NCI-H2081 (cell line): Measurements from ENCODE around the gene ARL5C.
"Not testable (repeated sequence)": the region's sequence is repeated elsewhere in the genome, so short reads cannot be mapped to it uniquely, and the experiment has no call there.

Experiments used
- DNase-seq, 2 experiments: peaks; one replicate each; lab custom pipeline; 2025; lab: John Stamatoyannopoulos, UW

ARL5C gene

GRCh38 chr17:39194089-39194984, 28.4 kb upstream of the ARL5C start:
- DNase-seq, result no peak

GRCh38 chr17:39193346-39193745, 27.4 kb upstream of the ARL5C start:
- DNase-seq, result no peak

- DNase-seq, result no peak
Measured at GRCh38 chr17:39192901-39193300, 26.9 kb upstream of the ARL5C start.

GRCh38 chr17:39191750-39192510, 26.0 kb upstream of the ARL5C start:
- no peak for DNase-seq

- no peak for DNase-seq
Measured at GRCh38 chr17:39187152-39187830, 21.3 kb upstream of the ARL5C start.

- DNase-seq, result peak; percentile 56 to 78
Measured at GRCh38 chr17:39186481-39187002, 20.6 kb upstream of the ARL5C start.

GRCh38 chr17:39183720-39184119, 17.8 kb upstream of the ARL5C start:
- no peak for DNase-seq

- no peak for DNase-seq
Measured at GRCh38 chr17:39183045-39183444, 17.1 kb upstream of the ARL5C start.

- no peak for DNase-seq
Measured at GRCh38 chr17:39181303-39181702, 15.3 kb upstream of the ARL5C start.

GRCh38 chr17:39178536-39178935, 12.6 kb upstream of the ARL5C start:
- DNase-seq, result peak in 1 of 2 experiments; percentile 15

GRCh38 chr17:39177256-39177655, 11.3 kb upstream of the ARL5C start:
- DNase-seq, result no peak

- DNase-seq, result no peak
Measured at GRCh38 chr17:39175695-39176093, 9.7 kb upstream of the ARL5C start.

GRCh38 chr17:39174920-39175694, 9.1 kb upstream of the ARL5C start:
- peak; percentile 63 to 80 for DNase-seq

GRCh38 chr17:39173526-39174274, 7.7 kb upstream of the ARL5C start:
- no peak for DNase-seq

- no peak for DNase-seq
Measured at GRCh38 chr17:39173080-39173479, 7.1 kb upstream of the ARL5C start.

- no peak for DNase-seq
Measured at GRCh38 chr17:39171933-39172332, 6.0 kb upstream of the ARL5C start.

GRCh38 chr17:39170558-39170957, 4.6 kb upstream of the ARL5C start:
- DNase-seq, result no peak

GRCh38 chr17:39170109-39170508, 4.1 kb upstream of the ARL5C start:
- DNase-seq, result no peak

- no peak for DNase-seq
Measured at GRCh38 chr17:39169518-39169917, 3.6 kb upstream of the ARL5C start.

- DNase-seq, result no peak
Measured at GRCh38 chr17:39169101-39169500, 3.1 kb upstream of the ARL5C start.

- DNase-seq, result not testable (repeated sequence)
Measured at GRCh38 chr17:39168503-39168902, 2.5 kb upstream of the ARL5C start.
